Amniotic epithelial cell (primary cell): ENCODE results near the gene OR2M5.

Experiments
- DNase-seq: peaks from one replicate; pipeline ENCODE4 v3.0.0-alpha.2; 2010; ENCODE audit warnings: low read depth

OR2M5 gene, protein sequence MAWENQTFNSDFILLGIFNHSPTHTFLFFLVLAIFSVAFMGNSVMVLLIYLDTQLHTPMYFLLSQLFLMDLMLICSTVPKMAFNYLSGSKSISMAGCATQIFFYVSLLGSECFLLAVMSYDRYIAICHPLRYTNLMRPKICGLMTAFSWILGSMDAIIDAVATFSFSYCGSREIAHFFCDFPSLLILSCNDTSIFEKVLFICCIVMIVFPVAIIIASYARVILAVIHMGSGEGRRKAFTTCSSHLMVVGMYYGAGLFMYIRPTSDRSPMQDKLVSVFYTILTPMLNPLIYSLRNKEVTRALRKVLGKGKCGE

DNA sequence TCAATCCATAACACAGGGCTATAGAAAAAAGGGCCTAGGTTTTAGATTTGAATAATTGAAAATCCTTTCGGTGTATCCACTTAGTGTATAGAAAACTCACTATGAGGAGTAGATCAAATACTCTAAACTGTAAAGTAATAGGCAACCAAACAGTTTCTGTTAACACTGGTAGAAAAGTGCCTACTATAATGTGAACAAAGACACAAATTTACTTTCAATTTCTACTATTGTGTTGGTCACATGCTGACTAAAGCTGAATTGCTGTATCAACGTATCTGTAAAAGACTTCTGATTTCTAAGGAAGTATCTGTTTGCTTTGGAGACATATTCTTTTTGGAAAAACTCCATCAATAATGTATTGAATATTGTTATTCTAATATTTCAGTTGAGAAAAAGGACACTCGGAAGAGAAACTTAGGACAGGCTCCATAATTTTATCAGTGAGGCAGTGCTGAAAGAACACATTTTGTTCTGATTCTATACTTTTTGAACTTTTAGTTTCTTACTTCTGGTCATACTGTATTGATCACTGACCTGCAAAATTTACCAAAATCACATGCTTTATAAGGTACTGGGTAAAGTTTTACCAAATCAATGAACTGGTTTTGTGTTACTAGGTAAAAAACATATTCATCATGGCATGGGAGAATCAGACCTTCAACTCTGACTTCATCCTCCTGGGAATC lies at the start of gene OR2M5:
Gene OR2M5 (plus strand): TSS at position 636 of the 686 bp plus-strand sequence. CDS start 0 bp downstream, at position 636.
- DNase-seq: no peak

DNA sequence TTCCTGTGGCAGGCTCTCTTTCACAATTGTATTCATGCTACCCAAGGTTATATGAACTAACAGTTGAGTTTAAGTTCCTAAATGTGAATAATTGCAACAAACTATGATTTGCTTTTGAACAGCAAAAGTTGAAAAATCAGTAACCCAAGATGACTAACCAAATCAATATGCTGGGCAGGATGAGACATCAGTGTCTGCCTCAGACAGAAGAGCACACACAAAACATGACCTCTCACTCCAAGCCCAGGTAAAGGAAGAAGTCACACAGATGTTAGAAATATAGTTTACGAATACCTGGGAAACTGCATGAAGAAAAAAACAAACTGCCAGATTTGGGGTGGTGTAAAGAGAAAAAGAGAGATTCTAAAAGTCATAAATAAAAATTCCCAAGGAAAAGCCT lies 46.4 kb upstream of the OR2M5 start:
- no peak for DNase-seq

DNA sequence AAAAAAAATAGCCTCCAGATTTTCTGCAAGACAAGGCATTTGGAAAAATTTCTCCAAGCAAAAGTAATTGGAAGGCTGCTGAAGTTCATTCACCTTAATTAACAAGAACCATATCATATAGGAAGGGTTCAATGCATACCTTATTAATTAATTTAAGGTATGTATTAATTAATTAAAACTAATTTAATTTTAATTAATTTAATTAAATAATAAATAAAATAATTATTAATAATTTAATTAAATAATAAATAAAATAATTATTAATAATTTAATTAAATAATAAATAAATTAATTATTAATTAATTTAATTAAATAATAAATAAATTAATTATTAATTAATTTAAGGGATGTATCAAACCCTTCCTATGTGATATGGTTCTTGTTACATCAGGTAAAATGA lies 42.1 kb upstream of the OR2M5 start:
- no peak for DNase-seq

DNA sequence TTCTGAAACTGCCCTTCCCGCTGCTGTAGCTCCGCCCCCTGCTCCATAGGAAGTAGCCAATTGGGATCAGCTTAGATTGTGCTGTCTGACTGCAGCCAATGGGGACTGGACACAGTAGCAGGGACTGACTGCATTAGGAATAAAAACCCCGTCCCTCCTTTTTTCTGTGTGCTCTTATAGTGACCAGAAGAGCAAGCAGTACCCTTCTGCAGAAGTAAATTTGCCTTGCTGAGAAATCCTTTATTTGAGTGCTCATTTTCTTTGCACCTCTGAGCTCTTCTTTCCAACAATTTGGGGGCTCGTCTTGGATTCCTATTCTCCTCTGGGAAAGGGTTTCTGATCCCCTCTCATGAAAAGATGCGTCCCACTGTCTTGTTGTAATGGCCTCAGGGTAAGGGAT lies 33.8 kb upstream of the OR2M5 start:
- DNase-seq: no peak

DNA sequence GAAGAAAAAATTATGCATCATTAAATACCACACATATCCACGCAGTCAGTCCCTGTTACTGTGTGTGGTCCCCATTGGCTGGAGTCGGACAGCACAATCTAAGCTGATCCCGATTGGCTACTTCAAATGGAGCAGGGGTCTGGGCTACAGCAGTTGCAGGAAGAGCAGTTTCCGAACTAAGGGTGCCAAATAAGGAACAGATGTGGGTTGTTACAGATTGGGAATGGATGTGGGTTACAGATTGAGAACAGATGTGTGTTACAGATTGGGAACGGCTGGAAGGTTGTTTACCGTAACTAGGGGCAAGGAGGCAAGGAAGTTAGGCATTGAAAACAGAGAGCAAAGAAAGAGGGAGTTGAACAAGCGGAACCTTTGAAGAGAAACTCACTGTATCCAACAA lies 30.1 kb upstream of the OR2M5 start:
- no peak for DNase-seq

DNA sequence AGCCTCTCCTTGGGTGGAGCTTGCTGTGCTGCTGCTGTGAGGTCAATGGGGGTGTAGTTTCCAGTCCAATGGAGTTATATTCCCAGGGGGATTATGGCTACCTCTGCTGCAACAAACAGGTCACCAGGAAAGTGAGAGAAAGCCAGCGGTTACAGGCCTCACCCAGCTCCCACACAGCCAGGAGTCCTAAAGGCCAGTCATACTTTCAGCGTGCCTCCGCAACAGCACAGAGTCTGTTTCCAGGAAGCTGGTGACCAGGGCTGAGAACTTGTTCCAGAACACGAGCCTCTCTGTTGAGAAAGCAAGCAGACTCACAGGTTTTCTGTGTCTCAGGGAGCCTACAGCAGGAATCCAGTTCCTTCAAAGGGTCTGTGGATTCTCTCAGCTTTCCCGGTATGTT lies 17.3 kb upstream of the OR2M5 start:
- DNase-seq: no peak

DNA sequence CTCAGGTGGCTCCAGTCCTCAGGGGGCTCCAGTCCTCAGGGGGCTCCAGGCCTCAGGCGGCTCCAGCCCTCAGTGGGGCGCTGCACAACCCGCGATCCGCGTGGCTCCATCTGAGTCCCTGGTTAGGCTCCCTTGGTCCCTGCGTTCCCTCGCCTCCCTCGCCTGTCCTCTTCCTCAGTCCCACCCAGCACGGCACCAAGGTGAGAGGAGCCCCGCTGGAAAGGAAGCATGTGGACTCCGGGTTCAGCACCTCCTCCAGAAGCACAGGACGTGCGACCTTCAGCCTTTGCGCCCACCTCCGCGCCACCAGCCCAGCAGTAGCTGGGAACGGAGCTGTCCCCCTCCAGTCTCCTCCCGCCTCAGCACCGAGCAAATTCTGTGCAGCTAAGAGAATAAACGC lies 8.1 kb upstream of the OR2M5 start:
- no peak for DNase-seq

DNA sequence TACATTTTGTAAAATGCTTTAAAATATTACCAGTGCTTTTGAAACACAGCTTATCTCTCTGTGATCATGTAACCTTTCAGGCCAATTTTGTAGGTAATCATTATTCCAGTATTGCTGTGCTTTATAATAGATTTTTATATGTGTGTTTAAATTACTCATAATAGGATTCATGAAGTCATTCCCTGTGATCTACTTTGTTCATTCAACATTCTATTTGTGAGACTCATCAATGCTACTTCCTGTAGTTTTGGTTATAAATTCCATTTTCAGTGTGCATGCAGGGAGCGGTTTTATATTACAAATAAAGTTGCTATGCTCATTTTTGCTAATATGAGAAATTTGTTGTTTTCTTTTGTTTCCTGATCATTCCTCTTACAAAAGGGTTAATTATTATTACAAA lies 4.1 kb upstream of the OR2M5 start:
- no peak for DNase-seq

DNA sequence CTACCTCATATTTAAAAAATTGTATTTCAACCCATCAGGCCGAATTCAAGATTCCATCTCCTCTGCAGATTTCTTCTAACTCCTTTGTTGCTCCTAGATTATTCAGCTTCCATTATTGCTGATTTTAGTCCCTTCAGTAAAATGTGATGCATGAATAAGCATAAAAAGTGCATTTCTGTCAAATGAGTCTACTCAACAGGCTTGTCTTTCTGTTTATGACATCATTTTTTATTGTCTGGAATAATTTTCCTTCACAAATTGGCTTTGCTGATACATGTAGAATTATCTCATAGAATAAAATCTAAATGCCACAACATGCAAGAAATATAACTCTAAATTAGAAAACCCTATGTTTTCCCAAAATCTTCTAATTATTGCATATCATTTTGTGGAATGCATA lies 1.6 kb upstream of the OR2M5 start:
- DNase-seq: no peak

DNA sequence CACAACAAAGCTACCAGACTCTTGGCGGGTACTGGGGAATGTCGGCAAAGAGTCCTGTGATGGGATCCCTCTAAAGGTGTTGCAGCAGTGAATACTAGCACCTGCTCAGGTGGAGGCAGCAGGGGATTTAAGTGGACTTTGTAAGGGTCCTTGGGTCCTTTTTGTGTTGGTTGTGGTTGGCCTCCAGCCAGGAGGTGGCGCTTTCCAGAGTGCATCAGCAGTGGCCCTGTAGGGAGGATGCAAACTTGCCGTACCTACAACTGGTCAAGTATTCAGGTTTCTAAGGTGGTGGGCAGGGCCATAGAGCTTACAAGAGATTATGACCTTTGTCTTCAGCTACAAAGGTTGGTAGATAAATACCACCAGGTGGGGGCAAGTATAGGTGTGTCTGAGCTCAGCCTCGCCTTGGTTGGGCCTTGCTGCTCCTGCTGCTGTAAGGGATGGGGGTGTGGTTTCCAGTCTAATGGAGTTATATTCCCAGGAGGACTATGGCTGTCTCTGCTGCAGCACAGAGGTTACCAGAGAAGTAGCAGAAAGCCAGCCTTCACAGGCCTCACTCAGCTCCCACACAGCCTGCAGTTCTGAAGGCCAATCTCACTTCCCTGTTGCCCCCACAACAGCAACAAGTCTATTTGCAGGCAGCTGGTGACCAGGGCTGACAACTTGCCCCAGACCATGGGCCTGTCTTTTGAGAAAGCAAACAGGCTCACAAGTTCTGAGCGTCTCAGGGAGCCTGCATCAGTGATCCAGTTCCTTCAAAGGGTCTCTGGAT lies 7.3 kb downstream of the OR2M5 start:
- DNase-seq: no peak

DNA sequence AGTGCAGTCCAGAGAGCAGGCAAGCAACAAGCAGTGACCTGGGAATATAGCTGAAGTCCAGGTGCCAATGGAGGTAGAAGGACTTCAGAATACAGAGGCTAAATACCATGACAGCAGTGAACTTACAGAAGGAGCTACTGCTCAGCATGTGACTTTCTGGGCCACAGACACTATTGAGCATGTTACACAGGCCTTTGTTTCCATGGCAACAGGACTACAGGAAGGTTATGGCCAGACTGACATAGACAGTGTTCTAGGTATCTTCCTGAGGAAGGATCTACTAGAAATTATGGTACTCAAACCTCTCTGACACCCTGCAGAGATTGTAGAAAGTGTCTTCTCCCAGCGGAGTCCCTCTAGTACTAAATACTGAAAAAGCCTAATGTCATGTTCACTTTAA lies 11.0 kb downstream of the OR2M5 start:
- no peak for DNase-seq

DNA sequence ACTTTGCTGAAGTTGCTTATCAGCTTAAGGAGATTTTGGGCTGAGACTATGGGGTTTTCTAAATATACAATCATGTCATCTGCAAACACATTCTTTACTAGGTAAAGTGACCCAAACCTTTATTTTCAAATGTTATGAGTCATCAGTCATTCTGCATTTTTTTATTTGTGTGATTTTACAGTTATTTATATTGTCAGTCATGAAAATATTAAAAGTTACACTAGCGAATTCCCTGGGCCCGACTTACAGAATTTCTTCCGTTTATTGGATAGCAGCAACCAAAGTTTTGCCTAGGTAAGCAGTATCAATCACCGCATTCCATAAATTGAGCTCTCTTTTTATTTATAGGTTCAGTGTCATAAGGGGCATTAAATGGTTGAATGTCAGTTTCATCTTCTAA lies 13.8 kb downstream of the OR2M5 start:
- DNase-seq: no peak

DNA sequence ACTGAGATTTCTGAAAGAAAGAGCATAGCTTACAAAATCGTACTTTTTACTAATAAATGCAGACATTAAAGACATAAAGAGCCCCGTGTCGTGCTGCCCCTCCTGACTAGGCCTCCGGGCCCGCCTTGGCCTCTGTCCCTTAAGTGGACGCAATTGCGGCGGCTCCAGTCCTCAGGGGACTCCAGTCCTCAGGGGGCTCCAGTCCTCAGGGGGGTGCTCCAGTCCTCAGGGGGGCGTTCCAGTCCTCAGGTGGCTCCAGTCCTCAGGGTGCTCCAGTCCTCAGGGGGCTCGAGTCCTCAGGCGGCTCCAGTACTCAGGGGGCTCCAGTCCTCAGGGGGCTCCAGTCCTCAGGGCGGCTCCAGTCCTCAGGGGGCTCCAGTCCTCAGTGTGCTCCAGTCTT lies 19.1 kb downstream of the OR2M5 start:
- no peak for DNase-seq

DNA sequence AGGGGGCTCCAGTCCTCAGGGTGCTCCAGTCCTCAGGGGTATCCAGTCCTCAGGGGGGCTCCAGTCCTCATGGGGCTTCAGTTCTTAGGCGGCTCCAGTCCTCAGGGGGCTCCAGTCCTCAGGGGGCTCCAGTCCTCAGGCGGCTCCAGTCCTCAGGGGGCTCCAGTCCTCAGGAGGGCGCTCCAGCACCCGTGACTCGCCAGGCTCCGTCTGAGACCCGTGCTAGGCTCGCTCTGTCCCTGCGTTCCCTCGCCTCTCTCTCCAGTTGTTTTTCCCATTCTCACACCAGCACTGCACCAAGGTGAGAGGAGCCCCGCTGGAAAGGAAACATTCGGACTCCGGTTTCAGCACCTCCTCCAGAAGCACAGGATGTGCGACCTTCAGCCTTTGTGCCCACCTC lies 20.2 kb downstream of the OR2M5 start:
- no peak for DNase-seq

DNA sequence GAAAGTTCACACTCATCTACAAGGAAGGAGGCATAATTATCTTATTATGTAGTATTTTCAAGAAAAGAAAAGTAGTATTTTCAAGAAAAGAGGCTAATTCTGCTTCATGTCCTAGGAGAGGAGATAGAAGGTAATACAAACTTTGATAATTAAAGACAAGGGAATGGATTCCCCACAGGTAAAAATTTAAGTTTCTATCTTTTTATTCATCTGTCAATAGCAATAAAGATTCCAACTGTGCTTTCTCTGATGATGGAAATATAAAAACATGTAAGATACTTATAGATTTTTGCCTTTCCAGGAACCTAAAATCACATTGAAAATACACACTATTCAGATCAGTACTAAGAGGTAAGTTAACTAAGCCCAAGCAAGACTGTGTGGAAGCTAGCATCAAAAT lies 29.6 kb downstream of the OR2M5 start, which contains the start of gene OR2M2:
Gene OR2M2 (plus strand): TSS at position 301 of the 400 bp plus-strand sequence. CDS start 5,165 bp downstream, outside the sequence.
- no peak for DNase-seq

DNA sequence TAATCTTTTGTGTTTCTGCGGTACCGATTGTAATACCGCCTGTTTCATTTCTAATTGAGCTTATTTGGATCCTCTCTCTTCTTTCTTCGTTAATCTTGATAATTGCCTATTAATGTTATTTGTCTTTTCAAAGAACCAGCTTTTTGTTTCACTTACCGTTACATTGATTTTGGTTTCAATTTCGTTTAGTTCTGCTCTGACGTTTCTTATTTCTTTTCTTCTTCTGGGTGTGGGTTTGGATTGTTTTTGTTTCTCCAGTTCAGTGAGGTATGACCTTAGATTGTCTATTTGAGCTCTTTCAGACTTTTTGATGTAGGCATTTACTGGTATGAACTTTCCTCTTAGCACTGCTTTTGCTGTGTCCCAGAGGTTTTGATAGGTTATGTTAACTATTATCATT lies 39.0 kb downstream of the OR2M5 start:
- no peak for DNase-seq

DNA sequence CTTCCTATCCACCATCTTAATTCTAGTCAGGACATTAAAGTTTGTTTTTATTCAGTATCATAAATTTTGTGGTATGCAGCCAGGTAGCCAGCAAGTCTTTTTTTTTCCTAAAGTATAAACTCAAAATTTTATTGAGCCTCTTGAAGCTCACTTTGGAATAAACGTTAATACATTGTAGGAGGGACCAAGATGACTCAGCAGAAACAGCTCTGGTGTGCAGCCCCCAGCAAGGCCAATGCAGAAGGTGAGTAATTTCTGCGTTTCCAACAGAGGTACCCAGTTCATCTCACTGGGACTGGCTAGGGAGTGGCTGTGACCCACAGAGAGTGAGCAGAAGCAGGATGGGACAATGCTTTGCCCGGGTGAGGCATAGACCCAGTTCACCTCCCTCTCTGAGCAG lies 42.4 kb downstream of the OR2M5 start:
- no peak for DNase-seq

DNA sequence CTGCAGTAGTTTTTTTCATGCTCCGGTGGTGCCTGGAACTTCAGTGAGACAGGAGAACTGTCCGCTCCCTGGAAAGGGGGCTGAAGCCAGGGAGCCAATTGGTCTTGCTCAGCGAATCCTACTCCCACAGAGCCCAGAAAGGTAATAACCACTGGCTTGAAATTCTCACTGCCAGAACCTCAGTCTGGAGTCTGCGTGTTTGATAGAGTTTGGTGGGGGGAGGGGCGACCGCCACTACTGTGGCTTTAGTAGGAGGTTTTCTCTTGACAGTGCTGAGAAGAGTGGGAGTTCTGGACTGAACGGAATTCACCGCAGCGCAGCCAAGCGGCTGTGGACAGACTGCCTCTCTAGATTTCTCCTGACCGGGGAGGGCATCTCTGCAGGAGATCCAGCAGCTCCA lies 44.1 kb downstream of the OR2M5 start:
- no peak for DNase-seq

DNA sequence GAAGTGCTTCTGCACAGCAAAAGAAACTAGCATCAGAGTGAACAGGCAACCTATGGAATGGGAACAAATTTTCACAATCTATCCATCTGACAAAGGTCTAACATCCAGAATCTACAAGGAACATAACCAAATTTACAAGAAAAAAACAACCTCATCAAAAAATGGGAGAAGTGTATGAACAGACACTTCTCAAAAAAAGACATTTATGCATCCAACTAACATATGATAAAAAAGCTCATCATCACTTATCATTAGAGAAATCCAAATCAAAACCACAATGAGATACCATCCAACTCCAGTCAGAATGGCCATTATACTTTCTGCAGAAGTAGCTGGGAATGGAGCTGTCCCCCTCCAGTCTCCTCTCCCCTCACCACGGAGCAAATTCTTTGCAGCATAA lies 49.2 kb downstream of the OR2M5 start:
- no peak for DNase-seq
